Subcutaneous abdominal adipose tissue (tissue), 5 donors: ENCODE data around the gene MIEF1.

Experiments
- H3K27ac ChIP-seq: one replicate; pipeline ENCODE4 v1.7.0; 2013; ENCODE audit warnings: low read depth, mild to moderate bottlenecking, inconsistent platforms, low read length, moderate library complexity
- H3K27me3 ChIP-seq, 5 donors: one replicate each; pipeline ENCODE4 v1.7.0; 2013; ENCODE audit warnings: low read length in 5 of 5, inconsistent platforms in 1 of 5; ENCODE audit not compliant: control insufficient read depth in 5 of 5, insufficient read depth in 4 of 5
- H3K36me3 ChIP-seq, 5 donors: one replicate each; pipeline ENCODE4 v1.7.0; 2013; ENCODE audit warnings: low read length in 5 of 5; ENCODE audit not compliant: control insufficient read depth in 5 of 5, insufficient read depth in 5 of 5
- H3K4me1 ChIP-seq, 5 donors: one replicate each; pipeline ENCODE4 v1.7.0; 2013; ENCODE audit warnings: low read length in 5 of 5, mild to moderate bottlenecking in 3 of 5, moderate library complexity in 1 of 5; ENCODE audit not compliant: control insufficient read depth in 5 of 5, insufficient read depth in 5 of 5
- H3K4me3 ChIP-seq, 5 donors: one replicate each; pipeline ENCODE4 v1.7.0; 2013; ENCODE audit warnings: low read length in 5 of 5, low read depth in 1 of 5
- H3K9ac ChIP-seq, 5 donors: one replicate each; pipeline ENCODE4 v1.7.0; 2013; ENCODE audit warnings: low read length in 5 of 5, mild to moderate bottlenecking in 4 of 5, moderate library complexity in 3 of 5
- H3K9me3 ChIP-seq, 5 donors: one replicate each; pipeline ENCODE4 v1.7.0; 2013; ENCODE audit warnings: low read length in 5 of 5; ENCODE audit not compliant: control insufficient read depth in 5 of 5
- donor health status: healthy.
- donor health status: healthy.
- donor health status: healthy.
- donor health status: healthy.
- donor health status: healthy.

MIEF1 gene

GRCh38 chr22:39527481-39527961 is 25.4 kb downstream of the MIEF1 start:
- no peaks in the 10 kb centered on the region for H3K9me3 ChIP-seq
- peaks cover 0 to 59% (median 40%) of the 10 kb centered on the region in 5 donors for H3K36me3 ChIP-seq
- H3K9ac ChIP-seq, result peak overlapping the region in 2 of 5 donors; percentile 17 to 22
- no peak overlapping the region for H3K27ac ChIP-seq
- H3K4me1 ChIP-seq, result peaks cover 31 to 97% (median 79%) of the 10 kb centered on the region in 5 donors
- no peak overlapping the region for H3K4me3 ChIP-seq
- no peaks in the 10 kb centered on the region for H3K27me3 ChIP-seq

- H3K9ac ChIP-seq, result peak overlapping the region in 3 of 5 donors; percentile 11 to 21 (median 21)
- H3K9me3 ChIP-seq, result no peaks in the 10 kb centered on the region
- peak overlapping the region; percentile 30 for H3K27ac ChIP-seq
- no peak overlapping the region for H3K4me3 ChIP-seq
- peaks cover 0 to 53% (median 33%) of the 10 kb centered on the region in 5 donors for H3K36me3 ChIP-seq
- H3K27me3 ChIP-seq, result no peaks in the 10 kb centered on the region
- H3K4me1 ChIP-seq, result peaks cover 25 to 93% (median 76%) of the 10 kb centered on the region in 5 donors
Measured at GRCh38 chr22:39528080-39528661, 26.1 kb downstream of the MIEF1 start.

GRCh38 chr22:39528681-39529486 is 26.8 kb downstream of the MIEF1 start:
- Histone ChIP-seq H3K36me3 (peaks cover 0 to 49% (median 30%) of the 10 kb centered on the region in 5 donors), H3K4me3 (peak overlapping the region; percentile 11 to 49 (median 32)), H3K9ac (peak overlapping the region in 3 of 5 donors; percentile 11 to 31 (median 21)), H3K27me3 (no peaks in the 10 kb centered on the region), H3K9me3 (no peaks in the 10 kb centered on the region), H3K4me1 (peaks cover 22 to 86% (median 72%) of the 10 kb centered on the region in 5 donors), H3K27ac (peak overlapping the region; percentile 30)

- no peaks in the 10 kb centered on the region for H3K27me3 ChIP-seq
- peaks cover 0 to 43% (median 25%) of the 10 kb centered on the region in 5 donors for H3K36me3 ChIP-seq
- peak overlapping the region in 1 of 5 donors; percentile 26 for H3K9ac ChIP-seq
- peaks cover 20 to 83% (median 70%) of the 10 kb centered on the region in 5 donors for H3K4me1 ChIP-seq
- H3K9me3 ChIP-seq, result no peaks in the 10 kb centered on the region
- peak overlapping the region in 3 of 5 donors; percentile 3 to 42 (median 6) for H3K4me3 ChIP-seq
- H3K27ac ChIP-seq, result peak overlapping the region; percentile 30
Measured at GRCh38 chr22:39529487-39529851, 27.4 kb downstream of the MIEF1 start.

GRCh38 chr22:39530116-39530515 is 28.0 kb downstream of the MIEF1 start:
- peak overlapping the region in 1 of 5 donors; percentile 26 for H3K9ac ChIP-seq
- H3K27me3 ChIP-seq, result no peaks in the 10 kb centered on the region
- peaks cover 0 to 37% (median 20%) of the 10 kb centered on the region in 5 donors for H3K36me3 ChIP-seq
- no peaks in the 10 kb centered on the region for H3K9me3 ChIP-seq
- H3K4me3 ChIP-seq, result peak overlapping the region in 1 of 5 donors; percentile 42
- H3K27ac ChIP-seq, result peak overlapping the region; percentile 16
- H3K4me1 ChIP-seq, result peaks cover 18 to 83% (median 70%) of the 10 kb centered on the region in 5 donors

- H3K27me3 ChIP-seq, result no peaks in the 10 kb centered on the region
- H3K4me3 ChIP-seq, result peak overlapping the region in 1 of 5 donors; percentile 57
- H3K9me3 ChIP-seq, result no peaks in the 10 kb centered on the region
- peak overlapping the region; percentile 90 for H3K27ac ChIP-seq
- H3K9ac ChIP-seq, result peak overlapping the region in 2 of 5 donors; percentile 96 to 98
- H3K4me1 ChIP-seq, result peaks cover 16 to 77% (median 63%) of the 10 kb centered on the region in 5 donors
- peaks cover 0 to 33% (median 20%) of the 10 kb centered on the region in 5 donors for H3K36me3 ChIP-seq
Measured at GRCh38 chr22:39530692-39531331, 28.7 kb downstream of the MIEF1 start.

- Histone ChIP-seq H3K27me3 (no peaks in the 10 kb centered on the region), H3K4me1 (peaks cover 16 to 63% (median 57%) of the 10 kb centered on the region in 5 donors), H3K9me3 (no peaks in the 10 kb centered on the region), H3K27ac (peak within 1 kb of the TSS; percentile 90), H3K36me3 (peaks cover 0 to 30% (median 20%) of the 10 kb centered on the region in 5 donors), H3K9ac (peak within 1 kb of the TSS; percentile 85 to 98 (median 92)), H3K4me3 (peak within 1 kb of the TSS; percentile 57 to 97 (median 95))
Measured at GRCh38 chr22:39532215-39533073, 30.4 kb downstream of the MIEF1 start, which contains the start of gene RPS19BP1. RPS19BP1 (minus strand) TSS chr22:39532748; CDS start chr22:39532738, 10 bp downstream.

GRCh38 chr22:39534092-39534506 is 32.0 kb downstream of the MIEF1 start:
- peaks cover 0 to 15% (median 7%) of the 10 kb centered on the region in 5 donors for H3K36me3 ChIP-seq
- H3K4me1 ChIP-seq, result peaks cover 11 to 46% (median 42%) of the 10 kb centered on the region in 5 donors
- H3K27me3 ChIP-seq, result no peaks in the 10 kb centered on the region
- no peak overlapping the region for H3K4me3 ChIP-seq
- H3K9me3 ChIP-seq, result no peaks in the 10 kb centered on the region
- no peak overlapping the region for H3K27ac ChIP-seq
- H3K9ac ChIP-seq, result peak overlapping the region in 1 of 5 donors; percentile 42
